HG03354 (cell line): ENCODE data around the gene WNT5B.
"Not testable (repeated sequence)": the region's sequence is repeated elsewhere in the genome, so short reads cannot be mapped to it uniquely, and the experiment has no call there.

Source experiments
- ATAC-seq: cut with Tn5 transposase; IDR thresholded peaks from one replicate; pipeline ENCODE4 v1.9.1; 2021; ENCODE audit warnings: mild to moderate bottlenecking; ENCODE audit not compliant: unreplicated experiment, poor library complexity, severe bottlenecking

WNT5B gene

DNA sequence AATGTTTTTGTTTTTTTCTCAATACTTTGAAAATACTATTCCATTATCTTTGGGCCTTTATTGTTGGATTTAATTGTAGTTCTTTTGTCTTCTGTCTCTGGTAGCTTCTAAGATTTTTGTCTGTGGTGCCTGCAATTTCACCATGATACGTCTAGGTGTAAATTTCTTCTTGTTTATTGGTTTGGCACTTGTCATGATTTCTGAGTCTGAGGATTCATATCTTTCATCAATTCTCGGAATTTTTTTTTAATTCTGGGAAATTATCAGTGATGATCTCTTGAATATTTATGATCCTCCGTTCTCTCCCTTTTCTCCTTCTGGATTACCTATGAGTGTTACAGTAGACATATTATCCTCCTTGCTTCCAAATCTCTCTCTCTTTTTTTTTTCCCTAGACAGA is 47.0 kb downstream of the WNT5B start:
- ATAC-seq: no peak

DNA sequence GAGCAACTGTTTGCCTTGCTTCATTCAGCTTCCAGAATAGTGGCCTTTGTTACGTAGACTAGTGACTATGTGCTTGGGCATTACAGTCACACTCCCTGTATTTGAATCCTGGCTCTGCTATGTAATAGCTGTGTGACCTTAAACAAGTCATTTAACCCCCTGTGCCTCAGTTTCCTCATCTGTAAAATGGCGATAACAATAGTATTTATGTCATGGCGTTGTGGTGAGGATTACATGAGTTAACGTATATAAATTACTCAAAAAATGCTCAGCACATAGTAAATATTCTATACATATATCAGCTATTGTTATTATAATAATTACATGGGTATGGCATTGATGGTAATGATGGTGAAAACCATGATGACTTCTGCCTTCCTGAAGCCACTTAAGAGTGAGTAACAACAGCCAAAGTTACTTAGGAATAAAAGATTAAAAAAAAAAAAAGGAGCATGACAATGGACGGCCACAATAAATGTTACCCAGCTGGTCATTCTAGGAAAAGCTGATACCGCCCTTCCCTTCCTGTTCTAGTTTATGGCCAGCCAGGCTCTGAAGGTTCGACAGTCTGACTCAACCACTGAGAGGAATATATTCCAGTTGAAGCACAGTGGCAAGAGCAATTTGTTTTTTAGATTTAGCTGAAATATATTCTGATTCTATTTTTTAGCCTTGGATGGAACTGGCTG is 51.9 kb downstream of the WNT5B start:
- ATAC-seq: no peak

- no peak for ATAC-seq
These were observed 52.4 kb downstream of the WNT5B start for GRCh38 chr12:1681493-1681807.

DNA sequence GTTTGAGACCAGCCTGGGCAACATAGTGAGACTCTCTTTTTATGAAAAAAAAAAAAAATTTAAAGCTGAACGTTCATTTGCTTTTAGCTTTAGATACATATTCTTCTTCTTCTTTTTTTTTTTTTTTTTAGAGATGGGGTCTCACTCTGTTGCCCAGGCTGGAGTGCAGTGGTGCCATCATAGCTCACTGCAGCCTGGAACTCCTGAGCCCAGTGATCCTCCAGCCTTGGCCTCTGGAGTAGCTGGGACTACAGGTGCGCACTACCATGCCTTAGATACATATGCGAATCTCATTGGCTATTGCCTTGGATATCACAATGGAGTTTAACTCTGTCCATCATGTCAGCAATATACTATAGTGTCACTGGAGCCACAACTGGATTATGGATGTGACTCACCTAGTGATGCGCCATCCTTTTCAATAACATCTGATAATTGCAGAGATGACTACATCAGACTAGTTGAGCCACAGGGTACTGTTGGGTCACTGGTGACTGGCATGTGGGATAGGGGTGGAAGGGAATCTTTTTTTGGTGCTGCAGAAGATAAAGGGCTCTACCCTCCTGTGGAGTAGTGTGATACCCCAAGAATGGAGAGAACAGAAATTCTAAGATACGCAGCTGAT is 59.2 kb downstream of the WNT5B start:
- ATAC-seq: no peak

DNA sequence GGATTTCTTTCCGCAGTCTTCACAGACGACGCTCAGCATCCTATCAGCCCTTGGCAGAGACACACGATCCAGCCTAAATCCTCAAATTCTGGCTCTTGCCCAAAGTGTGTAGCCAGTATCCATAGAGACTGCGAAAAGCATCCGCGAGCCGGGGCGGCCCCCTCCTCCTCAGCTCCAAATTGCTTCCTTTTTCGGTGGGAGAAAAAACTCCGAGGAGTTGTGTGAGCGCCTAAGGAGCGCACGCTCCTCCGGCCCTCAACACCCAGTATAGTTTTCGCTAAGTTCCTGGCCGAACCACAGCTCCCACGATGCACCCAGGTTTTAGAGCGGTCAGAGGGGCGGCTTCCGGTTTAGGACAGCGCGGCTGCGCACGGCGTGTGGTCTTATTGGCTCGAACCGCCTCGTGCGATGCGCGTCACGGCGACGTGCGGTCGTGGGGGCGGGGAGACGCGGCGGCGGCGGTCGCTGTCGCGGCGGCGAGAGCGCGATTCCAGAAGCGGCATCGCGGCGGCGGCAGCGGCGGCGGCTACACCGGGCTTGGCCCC is 61.6 kb downstream of the WNT5B start, which contains the start of gene ADIPOR2:
TSS of gene ADIPOR2 (plus strand) at position 493 of the 545 bp plus-strand sequence. CDS start 63,274 bp downstream, outside the sequence.
- peak; percentile 96 for ATAC-seq

DNA sequence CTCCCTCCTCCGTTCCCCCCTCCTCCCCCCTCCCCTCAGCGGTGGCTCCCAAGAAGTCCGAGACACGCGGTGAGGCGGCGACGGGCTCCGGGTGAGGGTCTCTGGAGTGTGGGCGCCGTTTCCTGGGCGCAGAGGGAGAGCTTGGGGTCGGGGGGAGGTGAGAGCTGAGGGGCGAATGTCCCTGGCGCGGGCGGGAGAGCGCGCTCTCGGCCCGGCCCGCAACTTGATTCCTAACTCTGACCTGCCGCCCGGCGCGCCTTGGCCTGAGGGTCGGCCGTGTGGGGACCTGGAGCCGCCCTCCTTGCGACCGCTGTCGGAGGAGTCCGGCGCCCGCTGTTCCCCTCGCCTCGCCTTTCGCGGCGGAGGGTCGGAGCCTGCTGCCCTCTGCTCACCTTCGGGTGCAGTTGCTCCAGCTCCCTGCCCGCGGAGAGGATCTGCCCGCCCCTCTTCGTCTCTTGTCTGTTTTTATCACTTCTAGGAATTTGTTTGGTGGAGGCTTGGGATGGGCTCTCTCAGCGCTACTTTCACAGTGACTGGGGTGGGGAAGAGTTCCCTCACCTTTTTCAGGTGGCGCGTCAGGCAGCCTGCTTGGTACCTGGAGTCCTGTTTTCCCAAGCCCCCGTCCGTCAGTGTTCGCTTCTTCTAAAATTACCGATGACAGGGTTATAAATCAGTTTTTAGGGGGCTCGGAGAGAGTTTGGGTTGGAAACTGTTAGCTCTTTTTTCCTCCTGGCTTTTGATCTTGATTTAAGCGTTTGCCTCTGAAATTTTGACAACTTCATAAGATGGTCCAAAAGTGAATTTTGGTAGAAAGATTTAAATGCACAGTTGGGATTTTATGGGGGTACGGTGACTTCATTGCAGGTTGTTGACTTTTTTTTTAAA is 62.3 kb downstream of the WNT5B start:
- ATAC-seq: peak; percentile 48

GRCh38 chr12:1692226-1692625 is 63.2 kb downstream of the WNT5B start:
- no peak for ATAC-seq

- ATAC-seq: no peak
These were observed 64.0 kb downstream of the WNT5B start for GRCh38 chr12:1692895-1693610.

GRCh38 chr12:1695097-1695496 is 66.1 kb downstream of the WNT5B start:
- ATAC-seq: not testable (repeated sequence)

DNA sequence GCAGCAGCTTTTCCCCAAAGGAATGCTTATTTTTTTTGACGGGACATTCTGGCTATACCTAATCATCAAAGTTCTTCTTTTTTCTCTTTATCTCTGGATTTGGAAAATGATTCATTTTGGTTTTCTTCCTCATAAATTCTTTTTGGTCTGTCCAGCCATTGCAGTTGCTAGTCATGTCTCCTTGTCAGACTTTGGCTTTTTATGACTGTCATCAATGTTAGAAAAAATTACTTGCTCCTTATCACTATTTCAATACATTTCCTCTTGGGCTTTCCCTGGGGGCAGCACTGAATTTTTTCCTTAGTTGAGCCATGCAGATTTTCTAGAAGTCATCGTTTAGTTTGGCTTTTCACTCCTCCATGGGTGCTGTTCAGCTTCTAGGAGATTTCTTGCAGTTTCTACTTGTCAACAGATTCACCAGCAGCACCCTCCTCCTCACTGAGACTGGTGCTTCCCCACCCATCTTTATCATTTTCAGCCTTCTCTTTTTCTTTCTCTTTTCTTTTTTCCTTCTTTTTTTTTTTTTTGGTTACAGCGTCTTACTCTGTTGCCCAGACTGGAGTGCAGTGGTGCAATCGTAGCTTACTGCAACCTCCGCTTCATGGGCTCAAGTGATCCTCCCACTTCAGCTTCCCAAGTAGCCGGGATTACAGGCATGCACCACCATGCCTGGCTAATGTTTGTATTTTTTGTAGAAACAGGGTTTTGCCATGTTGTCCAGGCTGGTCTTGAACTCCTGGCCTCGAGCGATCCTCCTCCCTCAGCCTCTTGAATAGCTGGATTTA is 67.0 kb downstream of the WNT5B start:
- no peak for ATAC-seq

GRCh38 chr12:1696800-1697199 is 67.8 kb downstream of the WNT5B start:
- no peak for ATAC-seq
